Caco-2 (cell line): Measurements from ENCODE around the gene ATP6V1C2. TPM values are rescaled to one million over a fixed set of nuclear protein-coding genes. Genes with fewer than 3 reads are reported as not detected.

ENCODE experiments used
- BruUV-seq: library from RNA; stranded (reverse); fragments of 400-500 nt; replicated peaks from 2 replicates; lab custom pipeline; 2021; lab: Mats Ljungman, UMichigan
- CTCF ChIA-PET: fragments of 300-600 bp; sonication (Branson Sonifier 250); formaldehyde crosslinking; loops from one replicate; lab custom pipeline; 2022; ENCODE audit warnings: antibody characterized with exemption; lab: Charles Lee
- POLR2A ChIA-PET: fragments of 300-600 bp; sonication (Branson Sonifier 250); formaldehyde crosslinking; loops from one replicate; lab custom pipeline; 2022; ENCODE audit warnings: antibody characterized with exemption; lab: Charles Lee
- DNase-seq, 2 experiments: peaks; one replicate each; pipeline versions ENCODE4 v3.0.0 to v3.0.0-alpha.2; 2020 to 2022
- H3K27me3 ChIP-seq: replicated peaks from 2 replicates; pipeline ENCODE4 v1.6.0; 2011; ENCODE audit warnings: low read length; ENCODE audit not compliant: control insufficient read depth, insufficient read depth
- H3K36me3 ChIP-seq: 2 replicates; pipeline ENCODE4 v1.5.1; 2011; ENCODE audit warnings: low read length; ENCODE audit not compliant: control insufficient read depth, insufficient read depth
- H3K4me1 ChIP-seq: fragments of 250-450 bp; sonication (Bioruptor Pico); 2 replicates; pipeline ENCODE4 v1.5.1; 2020; ENCODE audit warnings: mild to moderate bottlenecking
- H3K4me3 ChIP-seq: 2 replicates; pipeline ENCODE4 v1.5.1; 2011; ENCODE audit warnings: low read depth, mild to moderate bottlenecking, control low read depth, low read length
- H3K9me3 ChIP-seq: fragments of 250-450 bp; sonication (Bioruptor Pico); 2 replicates; pipeline ENCODE4 v1.5.1; 2020; ENCODE audit warnings: mild to moderate bottlenecking, moderate library complexity
- H3K27ac Mint-ChIP-seq: one replicate; pipeline ENCODE4 v1.8.0; 2022; ENCODE audit warnings: mixed read lengths; ENCODE audit not compliant: unreplicated experiment
- H3K27me3 Mint-ChIP-seq: one replicate; pipeline ENCODE4 v1.8.0; 2022; ENCODE audit warnings: mixed read lengths; ENCODE audit not compliant: insufficient read depth, unreplicated experiment
- H3K36me3 Mint-ChIP-seq: one replicate; pipeline ENCODE4 v1.8.0; 2022; ENCODE audit warnings: mild to moderate bottlenecking, mixed read lengths; ENCODE audit not compliant: insufficient read depth, unreplicated experiment
- H3K4me1 Mint-ChIP-seq: one replicate; pipeline ENCODE4 v1.8.0; 2022; ENCODE audit warnings: low read depth, mixed read lengths; ENCODE audit not compliant: unreplicated experiment
- H3K4me3 Mint-ChIP-seq: one replicate; pipeline ENCODE4 v1.8.0; 2022; ENCODE audit warnings: mild to moderate bottlenecking, moderate library complexity, mixed read lengths; ENCODE audit not compliant: unreplicated experiment
- H3K9me3 Mint-ChIP-seq: one replicate; pipeline ENCODE4 v1.8.0; 2022; ENCODE audit warnings: mixed read lengths; ENCODE audit not compliant: unreplicated experiment
- CTCF ChIP-seq, 2 experiments: fragments of 200-600 bp in 1 of 2; IDR thresholded peaks; 1 replicate in 1 of 2; 2 replicates in 1 of 2; pipeline versions ENCODE4 v1.5.1 to v1.8.0; 2011 to 2022; ENCODE audit warnings: antibody characterized with exemption in 1 of 2, control low read depth in 1 of 2, inconsistent platforms in 1 of 2, low read depth in 1 of 2, low read length in 1 of 2, mild to moderate bottlenecking in 1 of 2, moderate library complexity in 1 of 2; ENCODE audit not compliant: insufficient read depth in 1 of 2, severe bottlenecking in 1 of 2, unreplicated experiment in 1 of 2
- intact Hi-C: fragments of 100-400 bp; cut with micrococcal nuclease; formaldehyde crosslinking; loops from one replicate; pipeline ENCODE4 v1.10.0; 2022; ENCODE audit not compliant: unreplicated experiment
- total RNA-seq: library from RNA; stranded (reverse); gene quantifications from 2 replicates; pipeline ENCODE4 v1.2.3, GENCODE V29; 2022

ATP6V1C2 gene
- total RNA-seq, 1 experiment from 2014 or later = 4.2 TPM

GRCh38 chr2:10764896-10765295 lies 43.5 kb downstream of the ATP6V1C2 start:
- Mint-ChIP-seq H3K36me3 (no peaks in the 10 kb centered on the region), H3K9me3 (no peaks in the 10 kb centered on the region), H3K4me3 (peak overlapping the region; percentile 64), H3K27ac (peak overlapping the region; percentile 99), H3K4me1 (peaks cover 15% of the 10 kb centered on the region), H3K27me3 (no peaks in the 10 kb centered on the region)
- no peak for TF ChIP-seq CTCF (IDR thresholded peaks at IDR 0.05; ENCODE audit: insufficient read depth in 1 of 2, low read depth in 1 of 2, low read length in 1 of 2, severe bottlenecking in 1 of 2, unreplicated experiment in 1 of 2)
- BruUV-seq = TSS peak; percentile 68
- ChIA-PET POLR2A (no interaction called here), CTCF (interaction anchor here (0.6 to 0.7 kb wide), 2 partner anchors 11 to 69 kb away, joined by 3 to 5 read pairs; no protein-coding TSS in a partner anchor)
- Histone ChIP-seq H3K27me3 (no peaks in the 10 kb centered on the region), H3K4me3 (no peak overlapping the region), H3K4me1 (peaks cover 31% of the 10 kb centered on the region), H3K9me3 (no peaks in the 10 kb centered on the region), H3K36me3 (no peaks in the 10 kb centered on the region)
- DNase-seq = no peak
- intact Hi-C loops = loop anchor here (1.0 kb wide), 2 partner anchors 13 to 56 kb away; no protein-coding TSS in a partner anchor

GRCh38 chr2:10765461-10765860 lies 44.0 kb downstream of the ATP6V1C2 start:
- peak; percentile 86 to 95 for DNase-seq

DNA sequence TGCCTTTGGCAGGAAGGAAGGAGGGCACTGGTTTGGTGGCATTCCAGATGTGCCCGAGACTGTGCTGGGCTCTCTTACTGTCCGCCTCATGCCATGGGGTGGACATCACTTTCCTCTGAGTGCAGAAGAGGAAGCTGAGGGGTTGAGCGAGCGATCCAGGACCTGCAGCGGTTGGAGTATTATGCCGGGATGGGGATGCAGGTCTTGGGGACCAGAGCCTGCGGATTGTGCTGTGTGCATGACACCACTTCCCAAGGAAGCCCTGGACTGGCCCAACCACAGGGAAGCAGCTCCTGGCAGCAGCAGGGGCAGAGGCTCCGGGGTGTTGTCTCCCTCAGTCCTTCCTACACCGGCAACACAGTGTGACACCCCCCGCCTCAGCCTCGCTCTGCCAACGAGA lies 44.5 kb downstream of the ATP6V1C2 start:
- Histone ChIP-seq H3K4me3 (no peak overlapping the region), H3K36me3 (no peaks in the 10 kb centered on the region), H3K27me3 (no peaks in the 10 kb centered on the region), H3K9me3 (no peaks in the 10 kb centered on the region), H3K4me1 (peaks cover 22% of the 10 kb centered on the region)
- Mint-ChIP-seq H3K36me3 (no peaks in the 10 kb centered on the region), H3K4me1 (peaks cover 15% of the 10 kb centered on the region), H3K4me3 (no peak overlapping the region), H3K9me3 (no peaks in the 10 kb centered on the region), H3K27ac (peak overlapping the region; percentile 99), H3K27me3 (no peaks in the 10 kb centered on the region)
- ChIA-PET POLR2A (no interaction called here), CTCF (interaction anchor here (0.9 kb wide), 1 partner anchor 70 kb away, joined by 3 read pairs; no protein-coding TSS in a partner anchor)
- TSS peak; percentile 68 for BruUV-seq
- TF ChIP-seq CTCF (IDR thresholded peaks at IDR 0.05; ENCODE audit: insufficient read depth in 1 of 2, low read depth in 1 of 2, low read length in 1 of 2, severe bottlenecking in 1 of 2, unreplicated experiment in 1 of 2) = no peak
- intact Hi-C loops = loop anchor here (1.0 kb wide), 2 partner anchors 14 to 57 kb away; no protein-coding TSS in a partner anchor
- no peak for DNase-seq

More at GRCh38 chr2:10765461-10765860, 44.0 kb downstream of the ATP6V1C2 start:
- Mint-ChIP-seq H3K27ac (peak overlapping the region; percentile 99), H3K36me3 (no peaks in the 10 kb centered on the region), H3K4me3 (peak overlapping the region; percentile 64), H3K27me3 (no peaks in the 10 kb centered on the region), H3K4me1 (peaks cover 15% of the 10 kb centered on the region), H3K9me3 (no peaks in the 10 kb centered on the region)
- BruUV-seq = no TSS peak
- Histone ChIP-seq H3K9me3 (no peaks in the 10 kb centered on the region), H3K4me3 (no peak overlapping the region), H3K36me3 (no peaks in the 10 kb centered on the region), H3K4me1 (peaks cover 26% of the 10 kb centered on the region), H3K27me3 (no peaks in the 10 kb centered on the region)
- ChIA-PET CTCF (interaction anchor here (0.6 to 0.7 kb wide), 2 partner anchors 10 to 70 kb away, joined by 3 to 5 read pairs; no protein-coding TSS in a partner anchor), POLR2A (no interaction called here)
- TF ChIP-seq CTCF (IDR thresholded peaks at IDR 0.05; ENCODE audit: insufficient read depth in 1 of 2, low read depth in 1 of 2, low read length in 1 of 2, severe bottlenecking in 1 of 2, unreplicated experiment in 1 of 2) = peak in 1 of 2 experiments; percentile 11
- intact Hi-C loops = loop anchor here (1.0 kb wide), 2 partner anchors 13 to 56 kb away; no protein-coding TSS in a partner anchor
